ENCODE data around the gene PASK.

Gene PASK

GRCh38 chr2:241081190-241081642 lies 68.1 kb downstream of the PASK start:
- DNase-seq (ENCODE audit: low spot score) = no peak

GRCh38 chr2:241080405-241081189 lies 68.7 kb downstream of the PASK start:
- no peak for DNase-seq (ENCODE audit: low spot score)

GRCh38 chr2:241074901-241075540 lies 74.3 kb downstream of the PASK start:
- no peak for DNase-seq (ENCODE audit: low spot score)

- no peak for DNase-seq (ENCODE audit: low spot score)
Observed at GRCh38 chr2:241074065-241074818, 75.0 kb downstream of the PASK start.

GRCh38 chr2:241073166-241074064 lies 75.9 kb downstream of the PASK start:
- no peak for DNase-seq (ENCODE audit: low spot score)

GRCh38 chr2:241072553-241073165 lies 76.6 kb downstream of the PASK start:
- DNase-seq (ENCODE audit: low spot score) = no peak

GRCh38 chr2:241072151-241072550 lies 77.1 kb downstream of the PASK start:
- no peak for DNase-seq (ENCODE audit: low spot score)

GRCh38 chr2:241071677-241072111 lies 77.6 kb downstream of the PASK start:
- no peak for DNase-seq (ENCODE audit: low spot score)

- no peak for DNase-seq (ENCODE audit: low spot score)
Observed at GRCh38 chr2:241070811-241071676, 78.2 kb downstream of the PASK start.

- DNase-seq (ENCODE audit: low spot score) = no peak
Observed at GRCh38 chr2:241070361-241070760, 78.9 kb downstream of the PASK start.

GRCh38 chr2:241069821-241070281 lies 79.4 kb downstream of the PASK start:
- no peak for DNase-seq (ENCODE audit: low spot score)

GRCh38 chr2:241068942-241069810 lies 80.1 kb downstream of the PASK start:
- no peak for DNase-seq (ENCODE audit: low spot score)

GRCh38 chr2:241068136-241068941 lies 80.9 kb downstream of the PASK start:
- DNase-seq (ENCODE audit: low spot score) = no peak

GRCh38 chr2:241067501-241068135 lies 81.7 kb downstream of the PASK start:
- DNase-seq (ENCODE audit: low spot score) = no peak

GRCh38 chr2:241066893-241067341 lies 82.4 kb downstream of the PASK start:
- DNase-seq (ENCODE audit: low spot score) = no peak

GRCh38 chr2:241066171-241066892 lies 82.9 kb downstream of the PASK start:
- DNase-seq (ENCODE audit: low spot score) = no peak

GRCh38 chr2:241065355-241065803 lies 83.9 kb downstream of the PASK start:
- no peak for DNase-seq (ENCODE audit: low spot score)

All from COLO829 (cell line).